PC-9 (cell line): ENCODE measurements around the gene DUSP6. TPM values are rescaled to one million over a fixed set of nuclear protein-coding genes. Genes with fewer than 3 reads are reported as not detected.

Experiments
- BruUV-seq: library from RNA; stranded (reverse); fragments of 400-500 nt; replicated peaks from 2 replicates; lab custom pipeline; 2021; lab: Mats Ljungman, UMichigan
- CTCF ChIA-PET: fragments of 300-600 bp; sonication (Branson Sonifier 250); formaldehyde crosslinking; loops from one replicate; lab custom pipeline; 2022; ENCODE audit warnings: antibody characterized with exemption; lab: Charles Lee
- POLR2A ChIA-PET: fragments of 300-600 bp; sonication (Branson Sonifier 250); formaldehyde crosslinking; loops from one replicate; lab custom pipeline; 2022; ENCODE audit warnings: antibody characterized with exemption; ENCODE audit not compliant: unreplicated experiment; lab: Charles Lee
- DNase-seq, 2 experiments: peaks; one replicate each; pipeline versions ENCODE4 v3.0.0 to v3.0.0-alpha.2; 2015 to 2022; ENCODE audit warnings: mixed read lengths in 1 of 2
- H2AFZ ChIP-seq: fragments of 200-600 bp; sonication (generic); 2 replicates; pipeline ENCODE4 v1.8.1; 2017; ENCODE audit warnings: antibody characterized with exemption
- H3F3A ChIP-seq: fragments of 200-600 bp; sonication (generic); 2 replicates; pipeline ENCODE4 v1.8.1; 2017; ENCODE audit warnings: antibody characterized with exemption, mild to moderate bottlenecking, low read depth; ENCODE audit not compliant: insufficient read depth
- H3K27ac ChIP-seq: fragments of 200-600 bp; sonication (generic); 2 replicates; pipeline ENCODE4 v1.6.1; 2016; ENCODE audit warnings: mixed run types
- H3K27me3 ChIP-seq: fragments of 200-600 bp; sonication (generic); 2 replicates; pipeline ENCODE4 v1.6.1; 2016; ENCODE audit warnings: low read depth, mixed run types; ENCODE audit not compliant: insufficient read depth
- H3K36me3 ChIP-seq: fragments of 200-600 bp; sonication (generic); 2 replicates; pipeline ENCODE4 v1.6.1; 2016; ENCODE audit warnings: low read depth, mixed run types
- H3K4me1 ChIP-seq: fragments of 200-600 bp; sonication (generic); replicated peaks from 2 replicates; pipeline ENCODE4 v1.6.1; 2016; ENCODE audit warnings: mixed run types; ENCODE audit not compliant: insufficient read depth
- H3K4me2 ChIP-seq: fragments of 200-600 bp; sonication (generic); 2 replicates; pipeline ENCODE4 v1.6.1; 2017; ENCODE audit warnings: mixed run types
- H3K4me3 ChIP-seq: fragments of 200-600 bp; sonication (generic); 2 replicates; pipeline ENCODE4 v1.6.1; 2016; ENCODE audit warnings: mixed run types
- H3K79me2 ChIP-seq: fragments of 200-600 bp; sonication (generic); 2 replicates; pipeline ENCODE4 v1.6.1; 2017; ENCODE audit warnings: low read depth, mixed run types
- H3K9me2 ChIP-seq: fragments of 200-600 bp; sonication (generic); 2 replicates; pipeline ENCODE4 v1.8.1; 2017; ENCODE audit warnings: mild to moderate bottlenecking; ENCODE audit not compliant: insufficient read depth
- H3K9me3 ChIP-seq: fragments of 200-600 bp; sonication (generic); 2 replicates; pipeline ENCODE4 v1.8.1; 2016; ENCODE audit warnings: low read depth; ENCODE audit not compliant: insufficient read depth
- H4K20me1 ChIP-seq: fragments of 200-600 bp; sonication (generic); 2 replicates; pipeline ENCODE4 v1.8.1; 2017; ENCODE audit not compliant: insufficient read depth
- CTCF ChIP-seq: fragments of 200-600 bp; sonication (generic); conservative IDR thresholded peaks from 2 replicates; pipeline ENCODE4 v1.6.1; 2017; ENCODE audit warnings: mixed run types, antibody characterized with exemption, mild to moderate bottlenecking, moderate library complexity
- EZH2 ChIP-seq: fragments of 200-600 bp; sonication (generic); IDR thresholded peaks from 2 replicates; pipeline ENCODE4 v1.8.0; 2017; ENCODE audit warnings: antibody characterized with exemption, low read depth
- intact Hi-C: fragments of 100-400 bp; cut with micrococcal nuclease; formaldehyde crosslinking; loops from one replicate; pipeline ENCODE4 v1.10.0; 2022; ENCODE audit not compliant: unreplicated experiment
- total RNA-seq: library from RNA; stranded (reverse); gene quantifications from 2 replicates; pipeline ENCODE4 v1.2.3, GENCODE V29; 2021

DUSP6 gene
- total RNA-seq, 1 experiment from 2014 or later, result 14.1 TPM

- ChIA-PET CTCF (no interaction called here), POLR2A (no interaction called here)
- Histone ChIP-seq H3K27ac (no peak overlapping the region), H3K79me2 (no peaks in the 10 kb centered on the region), H3K36me3 (no peaks in the 10 kb centered on the region), H3K9me2 (no peaks in the 10 kb centered on the region), H3K27me3 (no peaks in the 10 kb centered on the region), H3K4me1 (peaks cover 25% of the 10 kb centered on the region), H3K9me3 (peaks cover 5% of the 10 kb centered on the region; the same call in 1 of the 2 replicates), H3F3A (peaks cover 13% of the 10 kb centered on the region), H4K20me1 (no peaks in the 10 kb centered on the region), H3K4me3 (no peak overlapping the region), H2AFZ (no peak overlapping the region), H3K4me2 (no peak overlapping the region)
- no TSS peak for BruUV-seq
- TF ChIP-seq CTCF (no peak), EZH2 (no peak)
- intact Hi-C loops, result no loop called here
- DNase-seq, result no peak
Observed at GRCh38 chr12:89395712-89396111, 43.4 kb upstream of the DUSP6 start.

- H4K20me1 ChIP-seq, result no peaks in the 10 kb centered on the region
- no TSS peak for BruUV-seq
- DNase-seq, result peak in 1 of 2 experiments; percentile 69
- intact Hi-C loops, result no loop called here
- H3K27ac ChIP-seq, result no peak overlapping the region
- H3K4me2 ChIP-seq, result peak overlapping the region; percentile 57
- TF ChIP-seq EZH2 (no peak), CTCF (no peak)
- H3K4me1 ChIP-seq, result peaks cover 37% of the 10 kb centered on the region
- H3F3A ChIP-seq, result peaks cover 24% of the 10 kb centered on the region
- H3K4me3 ChIP-seq, result no peak overlapping the region
- H3K36me3 ChIP-seq, result no peaks in the 10 kb centered on the region
- ChIA-PET CTCF (no interaction called here), POLR2A (no interaction called here)
- H3K27me3 ChIP-seq, result no peaks in the 10 kb centered on the region
- H3K9me3 ChIP-seq, result peaks cover 5% of the 10 kb centered on the region; the same call in 1 of the 2 replicates
- no peaks in the 10 kb centered on the region for H3K9me2 ChIP-seq
- H2AFZ ChIP-seq, result peak overlapping the region; percentile 65; the same call in 1 of the 2 replicates
- H3K79me2 ChIP-seq, result no peaks in the 10 kb centered on the region
Observed at GRCh38 chr12:89393551-89394121, 41.3 kb upstream of the DUSP6 start.

GRCh38 chr12:89392391-89392790, 40.1 kb upstream of the DUSP6 start:
- no peak overlapping the region for H3K4me3 ChIP-seq
- TF ChIP-seq CTCF, result no peak
- no peak for TF ChIP-seq EZH2
- BruUV-seq, result no TSS peak
- H3K27me3 ChIP-seq, result no peaks in the 10 kb centered on the region
- peaks cover 5% of the 10 kb centered on the region; the same call in 1 of the 2 replicates for H3K9me3 ChIP-seq
- H2AFZ ChIP-seq, result no peak overlapping the region
- H3F3A ChIP-seq, result peaks cover 24% of the 10 kb centered on the region
- intact Hi-C loops, result no loop called here
- ChIA-PET CTCF (no interaction called here), POLR2A (no interaction called here)
- DNase-seq, result no peak
- no peaks in the 10 kb centered on the region for H3K36me3 ChIP-seq
- no peaks in the 10 kb centered on the region for H4K20me1 ChIP-seq
- H3K79me2 ChIP-seq, result no peaks in the 10 kb centered on the region
- no peaks in the 10 kb centered on the region for H3K9me2 ChIP-seq
- peaks cover 37% of the 10 kb centered on the region for H3K4me1 ChIP-seq
- no peak overlapping the region for H3K4me2 ChIP-seq
- no peak overlapping the region for H3K27ac ChIP-seq
